Peyer's patch (tissue), 4 donors: ENCODE results near the gene TMEM266. TPM values are rescaled to one million over a fixed set of nuclear protein-coding genes. Genes with fewer than 3 reads are reported as not detected.
"Not testable (repeated sequence)": the region's sequence is repeated elsewhere in the genome, so short reads cannot be mapped to it uniquely, and the experiment has no call there.

Experiments used
- DNase-seq, 3 donors: peaks; one replicate each; pipeline ENCODE4 v3.0.0-alpha.2; 2017 to 2019
- H3K27ac ChIP-seq, 4 donors: fragments of 200-600 bp; sonication (generic); one replicate each; pipeline ENCODE4 v1.5.1; 2016 to 2019
- H3K27me3 ChIP-seq, 2 donors: fragments of 200-600 bp; sonication (generic); one replicate each; pipeline ENCODE4 v1.5.1; 2019
- H3K36me3 ChIP-seq, 3 donors: fragments of 200-600 bp; sonication (generic); one replicate each; pipeline ENCODE4 v1.5.1; 2016 to 2019
- H3K4me1 ChIP-seq, 4 donors: fragments of 200-600 bp; sonication (generic); one replicate each; pipeline ENCODE4 v1.5.1; 2016 to 2019
- H3K4me3 ChIP-seq, 4 donors: fragments of 200-600 bp; sonication (generic); 1 replicate in 3 of 4; 2 replicates in 1 of 4; pipeline ENCODE4 v1.5.1; 2016 to 2019; ENCODE audit warnings: mild to moderate bottlenecking in 1 of 4
- H3K9me3 ChIP-seq, 4 donors: fragments of 200-600 bp; sonication (generic); one replicate each; pipeline ENCODE4 v1.5.1; 2016 to 2019; ENCODE audit warnings: mild to moderate bottlenecking in 1 of 4
- POLR2A ChIP-seq, 2 donors: fragments of 450-650 bp; IDR thresholded peaks; one replicate each; pipeline ENCODE4 v1.5.1; 2017; ENCODE audit warnings: antibody characterized with exemption in 2 of 2, mild to moderate bottlenecking in 2 of 2, moderate library complexity in 2 of 2
- total RNA-seq, 4 donors: library from RNA; depleted of rRNA; stranded (reverse); fragments of >200 nt; gene quantifications; one replicate each; pipeline ENCODE4 v1.1.0, GENCODE V29; 2016
- TF ChIP-seq, protein P1 (sequence below), 6 experiments: fragments of 450-650 bp in 4 of 6; fragments of 200-600 bp in 2 of 6; sonication (generic) in 1 of 6; IDR thresholded peaks; one replicate each; pipeline ENCODE4 v1.5.1; 2017 to 2019; ENCODE audit warnings: antibody characterized with exemption in 6 of 6, mild to moderate bottlenecking in 3 of 6, moderate library complexity in 1 of 6

Gene TMEM266, protein sequence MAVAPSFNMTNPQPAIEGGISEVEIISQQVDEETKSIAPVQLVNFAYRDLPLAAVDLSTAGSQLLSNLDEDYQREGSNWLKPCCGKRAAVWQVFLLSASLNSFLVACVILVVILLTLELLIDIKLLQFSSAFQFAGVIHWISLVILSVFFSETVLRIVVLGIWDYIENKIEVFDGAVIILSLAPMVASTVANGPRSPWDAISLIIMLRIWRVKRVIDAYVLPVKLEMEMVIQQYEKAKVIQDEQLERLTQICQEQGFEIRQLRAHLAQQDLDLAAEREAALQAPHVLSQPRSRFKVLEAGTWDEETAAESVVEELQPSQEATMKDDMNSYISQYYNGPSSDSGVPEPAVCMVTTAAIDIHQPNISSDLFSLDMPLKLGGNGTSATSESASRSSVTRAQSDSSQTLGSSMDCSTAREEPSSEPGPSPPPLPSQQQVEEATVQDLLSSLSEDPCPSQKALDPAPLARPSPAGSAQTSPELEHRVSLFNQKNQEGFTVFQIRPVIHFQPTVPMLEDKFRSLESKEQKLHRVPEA
- total RNA-seq, result not detected

DNA sequence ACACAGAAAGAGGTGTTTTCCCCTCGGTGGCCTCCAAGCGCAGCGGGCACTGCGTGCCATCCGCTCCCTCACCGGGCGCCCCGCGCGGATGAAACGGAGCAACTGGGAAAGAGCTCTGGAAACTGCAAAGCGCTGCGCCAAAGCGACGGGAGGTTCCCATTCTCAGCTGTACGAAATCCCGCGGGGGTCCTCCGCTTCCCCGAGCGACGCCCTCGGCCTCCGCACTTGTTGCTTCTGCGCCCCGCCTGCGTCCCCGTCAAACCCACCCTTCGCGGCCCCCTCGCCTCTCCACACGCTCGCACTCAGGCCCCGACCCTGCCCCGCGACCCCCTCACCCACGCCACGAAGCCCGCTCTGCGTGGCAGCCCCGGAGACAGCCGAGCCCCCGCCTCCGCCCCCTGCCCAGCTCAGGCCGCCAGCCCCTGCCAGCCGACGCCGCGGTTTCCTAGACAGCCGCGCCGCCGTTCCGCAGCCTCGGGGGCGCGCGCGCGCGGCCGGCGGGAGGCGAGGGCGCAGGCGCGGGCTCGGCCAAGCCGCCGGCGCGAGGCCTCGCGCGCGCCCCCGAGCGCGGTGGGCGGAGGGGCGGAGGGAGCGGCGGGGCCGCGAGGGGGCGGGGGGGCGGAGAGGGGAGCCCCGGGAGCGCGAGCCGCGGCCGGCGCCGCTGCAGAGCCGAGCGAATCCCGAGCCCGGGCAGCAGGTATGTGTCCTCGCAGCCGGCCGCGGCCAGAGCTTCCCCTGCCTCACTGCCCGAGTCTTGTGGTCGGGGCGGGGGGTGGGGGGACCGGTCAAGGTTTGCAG, at the start of gene TMEM266:
Gene TMEM266, plus strand, starts transcription at position 666 of the 798 bp plus-strand sequence. CDS start 74,279 bp downstream, outside the sequence.
- peak within 1 kb of the TSS in 1 of 4 donors; percentile 34 for H3K27ac ChIP-seq
- TF ChIP-seq, protein P1, sequence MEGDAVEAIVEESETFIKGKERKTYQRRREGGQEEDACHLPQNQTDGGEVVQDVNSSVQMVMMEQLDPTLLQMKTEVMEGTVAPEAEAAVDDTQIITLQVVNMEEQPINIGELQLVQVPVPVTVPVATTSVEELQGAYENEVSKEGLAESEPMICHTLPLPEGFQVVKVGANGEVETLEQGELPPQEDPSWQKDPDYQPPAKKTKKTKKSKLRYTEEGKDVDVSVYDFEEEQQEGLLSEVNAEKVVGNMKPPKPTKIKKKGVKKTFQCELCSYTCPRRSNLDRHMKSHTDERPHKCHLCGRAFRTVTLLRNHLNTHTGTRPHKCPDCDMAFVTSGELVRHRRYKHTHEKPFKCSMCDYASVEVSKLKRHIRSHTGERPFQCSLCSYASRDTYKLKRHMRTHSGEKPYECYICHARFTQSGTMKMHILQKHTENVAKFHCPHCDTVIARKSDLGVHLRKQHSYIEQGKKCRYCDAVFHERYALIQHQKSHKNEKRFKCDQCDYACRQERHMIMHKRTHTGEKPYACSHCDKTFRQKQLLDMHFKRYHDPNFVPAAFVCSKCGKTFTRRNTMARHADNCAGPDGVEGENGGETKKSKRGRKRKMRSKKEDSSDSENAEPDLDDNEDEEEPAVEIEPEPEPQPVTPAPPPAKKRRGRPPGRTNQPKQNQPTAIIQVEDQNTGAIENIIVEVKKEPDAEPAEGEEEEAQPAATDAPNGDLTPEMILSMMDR (IDR thresholded peaks at IDR 0.05), result no peak
- no peak for TF ChIP-seq POLR2A (IDR thresholded peaks at IDR 0.05)
- no peaks in the 10 kb centered on the region for H3K36me3 ChIP-seq
- H3K4me1 ChIP-seq, result peaks cover 0 to 9% (median 3%) of the 10 kb centered on the region in 4 donors
- peak in 2 of 3 donors; percentile 47 to 53 for DNase-seq
- H3K4me3 ChIP-seq, result peak within 1 kb of the TSS; percentile 39 to 71 (median 62)
- H3K27me3 ChIP-seq, result no peaks in the 10 kb centered on the region
- no peaks in the 10 kb centered on the region for H3K9me3 ChIP-seq

DNA sequence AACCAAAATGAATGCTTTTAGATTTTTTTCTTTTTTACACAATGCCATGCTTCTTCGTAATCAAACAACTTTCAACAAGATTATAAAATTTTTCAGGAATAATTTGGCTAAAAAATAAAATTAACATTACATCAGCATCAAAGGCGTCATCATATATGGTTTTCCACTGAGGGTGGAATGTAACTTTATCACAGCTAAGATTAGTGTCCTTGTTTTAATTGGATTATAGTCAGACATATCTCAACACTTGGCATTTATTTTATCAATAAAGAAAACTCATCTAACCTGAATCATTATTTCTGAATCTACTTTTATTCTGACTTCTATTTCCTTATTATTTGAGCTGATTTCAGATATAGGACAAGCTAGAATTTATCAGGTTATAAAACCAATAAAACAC, 49.2 kb upstream of the TMEM266 start:
- Histone ChIP-seq H3K36me3 (no peaks in the 10 kb centered on the region), H3K4me3 (no peak overlapping the region), H3K27me3 (no peaks in the 10 kb centered on the region), H3K9me3 (no peaks in the 10 kb centered on the region), H3K4me1 (no peaks in the 10 kb centered on the region), H3K27ac (no peak overlapping the region)
- no peak for DNase-seq
- TF ChIP-seq, protein P1 (IDR thresholded peaks at IDR 0.05), result no peak
- TF ChIP-seq POLR2A (IDR thresholded peaks at IDR 0.05), result no peak

DNA sequence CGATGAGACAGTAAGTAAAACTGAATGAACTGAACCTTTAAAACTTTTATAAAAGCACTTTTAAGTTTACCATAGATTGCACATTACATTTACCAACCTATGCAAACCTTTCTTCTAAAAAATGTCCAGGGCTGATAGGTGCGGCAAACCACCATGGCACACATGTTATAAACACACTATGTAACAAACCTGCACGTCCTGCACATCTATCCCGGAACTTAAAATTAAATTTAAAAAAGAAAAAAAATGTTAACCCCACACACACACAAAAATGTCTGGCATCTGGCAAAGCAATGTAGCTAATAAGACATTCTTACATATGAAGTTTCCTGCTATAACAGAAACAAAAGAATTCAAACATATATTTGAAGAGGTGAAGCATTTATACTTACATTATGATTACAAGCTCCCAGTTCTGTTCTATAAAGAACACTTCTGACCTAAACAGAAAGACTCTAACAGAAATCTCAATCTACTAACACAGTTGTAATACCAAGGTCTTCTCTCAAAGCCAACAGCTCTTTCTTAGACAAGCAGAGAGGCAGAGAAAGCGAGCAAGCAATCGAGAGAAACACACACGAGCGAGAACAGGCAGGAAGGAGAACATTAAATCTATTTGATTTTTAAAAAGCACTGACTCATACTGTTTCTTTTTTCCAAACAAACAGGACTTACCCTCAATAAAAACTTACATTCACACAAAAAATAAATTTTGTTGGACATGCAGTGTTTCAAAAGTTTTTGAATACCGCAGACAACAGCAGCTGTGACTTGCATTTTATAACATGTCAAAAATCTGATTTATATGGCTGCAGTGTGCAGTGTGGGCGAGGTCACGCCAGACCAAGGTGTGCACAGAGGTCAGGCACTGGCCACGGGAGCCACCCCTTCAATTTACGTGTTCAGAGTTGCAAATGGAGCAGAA, 47.9 kb upstream of the TMEM266 start, which contains the start of gene NRG4:
Gene NRG4, minus strand, starts transcription at position 798 of the 925 bp plus-strand sequence. CDS start 1,194 bp downstream, outside the sequence.
- Histone ChIP-seq H3K27me3 (no peaks in the 10 kb centered on the region), H3K4me1 (no peaks in the 10 kb centered on the region), H3K4me3 (no peak within 1 kb of the TSS), H3K9me3 (no peaks in the 10 kb centered on the region), H3K27ac (no peak within 1 kb of the TSS), H3K36me3 (no peaks in the 10 kb centered on the region)
- TF ChIP-seq, protein P1 (IDR thresholded peaks at IDR 0.05), result no peak
- no peak for TF ChIP-seq POLR2A (IDR thresholded peaks at IDR 0.05)
- no peak for DNase-seq

DNA sequence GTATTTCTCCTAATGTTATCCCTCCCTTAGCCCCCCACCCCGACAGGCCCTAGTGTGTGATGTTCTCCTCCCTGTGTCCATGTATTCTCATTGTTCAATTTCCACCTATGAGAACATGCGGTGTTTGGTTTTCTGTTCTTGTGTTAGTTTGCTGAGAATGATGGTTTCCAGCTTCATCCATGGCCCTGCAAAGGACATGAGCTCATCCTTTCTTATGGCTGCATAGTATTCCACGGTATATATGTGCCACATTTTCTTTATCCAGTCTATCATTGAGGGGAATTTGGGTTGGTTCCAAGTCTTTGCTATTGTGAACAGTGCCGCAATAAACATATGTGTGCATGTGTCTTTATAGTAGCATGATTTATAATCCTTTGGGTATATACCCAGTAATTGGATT, 46.3 kb upstream of the TMEM266 start:
- H3K27me3 ChIP-seq, H3K36me3 ChIP-seq, H3K9me3 ChIP-seq, H3K4me1 ChIP-seq, H3K27ac ChIP-seq, H3K4me3 ChIP-seq, DNase-seq: not testable (repeated sequence)

DNA sequence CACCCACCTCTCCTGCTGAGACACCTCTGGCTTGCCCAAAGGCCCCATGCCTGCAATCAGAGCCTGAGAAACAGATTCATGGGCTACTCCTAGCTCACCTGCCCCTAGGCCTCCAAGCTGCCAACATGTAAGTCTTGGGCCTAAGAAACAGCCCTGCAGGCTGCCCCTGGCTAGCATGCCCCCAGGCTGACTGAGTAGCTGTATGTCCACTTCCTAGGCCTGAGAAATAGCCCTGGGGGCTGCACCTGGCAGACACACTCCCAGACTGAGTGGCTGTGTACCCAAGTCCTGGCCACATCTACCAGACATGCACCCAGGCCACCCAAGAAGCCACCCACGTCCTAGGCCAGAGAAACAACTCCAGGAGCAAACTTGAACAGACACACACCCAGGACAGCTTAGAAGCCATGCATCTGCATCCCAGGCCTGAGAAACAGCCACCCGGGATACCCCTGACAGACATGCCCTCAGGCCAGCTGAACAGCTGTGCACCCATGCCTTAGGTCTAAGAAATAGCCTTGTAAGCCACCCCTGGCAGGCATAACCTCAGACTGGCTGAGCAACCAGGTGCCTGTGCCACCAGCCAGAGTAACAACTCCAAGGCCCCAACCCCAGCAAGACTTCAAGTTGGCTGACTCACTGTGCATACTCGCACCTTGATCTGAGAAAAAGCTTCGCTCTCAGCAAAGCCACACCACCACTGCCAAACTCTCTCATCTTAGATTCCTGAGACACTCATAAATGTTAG, 35.6 kb upstream of the TMEM266 start:
- Histone ChIP-seq H3K4me3 (no peak overlapping the region), H3K27me3 (no peaks in the 10 kb centered on the region), H3K36me3 (no peaks in the 10 kb centered on the region), H3K9me3 (peaks cover 0 to 6% (median 2%) of the 10 kb centered on the region in 4 donors), H3K27ac (no peak overlapping the region), H3K4me1 (no peaks in the 10 kb centered on the region)
- TF ChIP-seq, protein P1 (IDR thresholded peaks at IDR 0.05), result no peak
- no peak for TF ChIP-seq POLR2A (IDR thresholded peaks at IDR 0.05)
- DNase-seq, result no peak
